ENCODE data around the gene OLFML2B.

The OLFML2B gene

DNA sequence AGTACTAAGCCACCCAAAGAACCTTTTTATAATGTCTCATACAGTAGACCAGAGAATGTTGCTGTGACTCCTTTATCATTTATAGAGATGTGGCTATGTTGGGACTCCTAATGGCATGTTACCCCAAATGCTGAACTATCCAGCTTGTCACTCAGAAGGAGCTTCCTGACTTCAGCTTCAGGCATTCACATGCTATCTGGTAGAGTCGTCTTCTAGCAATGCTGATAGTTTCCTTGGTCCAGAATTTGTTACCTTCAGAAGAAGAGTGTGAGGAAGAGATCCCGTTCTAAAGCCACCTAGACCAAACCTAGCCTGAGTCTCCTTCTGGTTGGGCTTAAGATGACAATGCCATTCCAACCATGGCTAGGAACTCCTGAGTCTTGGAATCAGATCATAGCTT, 68.1 kb downstream of the OLFML2B start:
- no peak overlapping the region for H3K4me3 ChIP-seq (ENCODE audit: low read depth, low read length)
- TF ChIP-seq, protein P1, sequence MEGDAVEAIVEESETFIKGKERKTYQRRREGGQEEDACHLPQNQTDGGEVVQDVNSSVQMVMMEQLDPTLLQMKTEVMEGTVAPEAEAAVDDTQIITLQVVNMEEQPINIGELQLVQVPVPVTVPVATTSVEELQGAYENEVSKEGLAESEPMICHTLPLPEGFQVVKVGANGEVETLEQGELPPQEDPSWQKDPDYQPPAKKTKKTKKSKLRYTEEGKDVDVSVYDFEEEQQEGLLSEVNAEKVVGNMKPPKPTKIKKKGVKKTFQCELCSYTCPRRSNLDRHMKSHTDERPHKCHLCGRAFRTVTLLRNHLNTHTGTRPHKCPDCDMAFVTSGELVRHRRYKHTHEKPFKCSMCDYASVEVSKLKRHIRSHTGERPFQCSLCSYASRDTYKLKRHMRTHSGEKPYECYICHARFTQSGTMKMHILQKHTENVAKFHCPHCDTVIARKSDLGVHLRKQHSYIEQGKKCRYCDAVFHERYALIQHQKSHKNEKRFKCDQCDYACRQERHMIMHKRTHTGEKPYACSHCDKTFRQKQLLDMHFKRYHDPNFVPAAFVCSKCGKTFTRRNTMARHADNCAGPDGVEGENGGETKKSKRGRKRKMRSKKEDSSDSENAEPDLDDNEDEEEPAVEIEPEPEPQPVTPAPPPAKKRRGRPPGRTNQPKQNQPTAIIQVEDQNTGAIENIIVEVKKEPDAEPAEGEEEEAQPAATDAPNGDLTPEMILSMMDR (IDR thresholded peaks at IDR 0.05; ENCODE audit: low read depth, low read length, missing control alignments) = no peak
- no peak for DNase-seq (ENCODE audit: low read depth)

DNA sequence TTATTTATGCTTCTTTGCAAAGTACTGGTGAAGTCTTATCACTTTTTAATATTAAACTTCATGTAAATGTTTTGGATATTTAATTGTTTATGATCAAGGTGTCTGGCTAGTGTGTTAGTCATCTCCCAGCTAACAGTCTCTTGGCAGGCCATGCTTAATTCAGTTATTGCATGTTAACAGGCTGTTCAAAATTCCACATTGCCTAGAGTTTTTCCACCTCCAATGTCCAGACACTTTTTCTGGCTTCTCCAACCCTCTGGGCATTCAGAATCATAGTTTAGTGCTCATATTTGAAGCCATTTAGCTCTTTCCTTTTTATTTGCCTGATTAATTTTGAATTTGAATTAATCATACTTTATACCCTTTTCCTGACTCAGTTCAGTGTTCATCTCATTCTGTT, 69.2 kb downstream of the OLFML2B start:
- TF ChIP-seq, protein P1 (IDR thresholded peaks at IDR 0.05; ENCODE audit: low read depth, low read length, missing control alignments) = no peak
- DNase-seq (ENCODE audit: low read depth) = no peak
- H3K4me3 ChIP-seq (ENCODE audit: low read depth, low read length) = no peak overlapping the region

DNA sequence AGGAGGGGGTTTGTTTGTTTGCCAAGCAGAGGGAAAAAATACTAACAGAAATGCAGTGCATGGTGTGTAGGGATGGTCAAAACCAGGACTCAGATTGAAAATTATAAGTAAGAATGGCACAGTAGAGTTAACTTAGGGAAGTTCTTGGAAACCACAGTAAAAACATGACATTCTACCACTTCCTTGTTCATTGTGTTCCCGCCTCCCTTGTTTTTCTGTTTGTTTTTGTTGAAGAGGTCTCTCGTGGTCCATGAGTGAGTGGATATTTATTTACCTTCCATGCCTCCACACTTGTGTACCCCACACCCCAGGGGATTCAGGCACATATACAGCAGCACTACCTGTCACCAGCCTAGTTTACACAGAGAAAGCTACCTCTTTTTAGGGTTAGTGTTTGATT, 69.6 kb downstream of the OLFML2B start:
- TF ChIP-seq, protein P1 (IDR thresholded peaks at IDR 0.05; ENCODE audit: low read depth, low read length, missing control alignments) = no peak
- no peak overlapping the region for H3K4me3 ChIP-seq (ENCODE audit: low read depth, low read length)
- no peak for DNase-seq (ENCODE audit: low read depth)

DNA sequence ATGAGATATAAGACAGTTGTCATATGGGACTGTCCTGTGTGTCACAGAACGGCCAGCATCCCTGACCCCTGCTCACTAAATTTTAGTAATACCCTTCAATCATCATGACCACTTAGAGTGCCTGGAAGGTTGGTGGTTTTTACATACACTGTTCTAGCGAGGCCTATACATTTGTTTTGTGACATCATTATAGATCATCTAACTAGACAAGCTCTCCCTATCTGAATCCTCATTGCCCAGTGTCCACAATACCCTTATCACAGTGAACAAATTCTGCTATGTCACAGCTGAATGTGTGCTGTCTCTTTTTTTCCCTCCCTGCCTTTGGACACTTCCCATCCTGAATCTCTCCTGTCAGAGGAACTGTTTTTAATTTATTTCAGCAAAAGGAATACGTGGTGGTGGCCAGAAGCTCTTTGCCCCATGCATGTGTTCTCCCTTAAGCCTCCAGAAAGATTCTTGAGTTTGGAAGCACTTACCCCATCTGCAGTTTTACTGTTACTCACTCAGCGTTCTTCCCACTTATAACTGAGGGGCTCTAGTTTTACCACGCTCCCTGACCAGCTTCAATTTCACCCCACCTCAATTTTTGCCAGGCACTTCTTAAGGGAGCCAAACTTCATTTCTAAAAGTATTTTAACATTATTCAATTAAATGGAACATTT, 70.3 kb downstream of the OLFML2B start:
- DNase-seq (ENCODE audit: low read depth) = no peak
- TF ChIP-seq, protein P1 (IDR thresholded peaks at IDR 0.05; ENCODE audit: low read depth, low read length, missing control alignments) = no peak
- no peak overlapping the region for H3K4me3 ChIP-seq (ENCODE audit: low read depth, low read length)

DNA sequence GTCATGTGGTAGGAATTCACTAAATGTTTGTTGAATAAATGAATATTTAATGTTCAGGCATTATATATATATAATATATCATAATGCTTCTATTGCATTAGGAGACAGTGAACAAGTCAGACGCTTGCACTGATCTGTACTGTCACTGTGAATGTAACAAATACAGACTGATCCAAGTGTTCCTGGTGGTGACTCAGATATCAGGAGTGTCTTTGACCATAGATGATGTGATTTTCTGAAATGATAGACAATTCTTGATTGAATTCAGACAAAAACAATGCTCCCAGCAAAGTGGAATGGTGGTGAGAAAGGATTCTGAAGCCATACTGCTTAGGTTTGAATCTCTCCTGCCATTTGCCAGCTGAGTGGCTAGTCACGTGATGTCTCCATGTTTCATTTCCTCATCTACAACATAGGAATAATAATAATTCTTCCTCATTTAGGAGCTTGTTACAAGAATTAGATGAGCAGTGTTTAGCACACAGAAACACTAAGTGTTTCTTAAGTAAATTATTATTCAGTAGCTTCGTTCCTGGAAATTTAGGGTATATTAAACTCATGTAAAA, 71.0 kb downstream of the OLFML2B start:
- TF ChIP-seq, protein P1 (IDR thresholded peaks at IDR 0.05; ENCODE audit: low read depth, low read length, missing control alignments) = no peak
- no peak for DNase-seq (ENCODE audit: low read depth)
- no peak overlapping the region for H3K4me3 ChIP-seq (ENCODE audit: low read depth, low read length)

DNA sequence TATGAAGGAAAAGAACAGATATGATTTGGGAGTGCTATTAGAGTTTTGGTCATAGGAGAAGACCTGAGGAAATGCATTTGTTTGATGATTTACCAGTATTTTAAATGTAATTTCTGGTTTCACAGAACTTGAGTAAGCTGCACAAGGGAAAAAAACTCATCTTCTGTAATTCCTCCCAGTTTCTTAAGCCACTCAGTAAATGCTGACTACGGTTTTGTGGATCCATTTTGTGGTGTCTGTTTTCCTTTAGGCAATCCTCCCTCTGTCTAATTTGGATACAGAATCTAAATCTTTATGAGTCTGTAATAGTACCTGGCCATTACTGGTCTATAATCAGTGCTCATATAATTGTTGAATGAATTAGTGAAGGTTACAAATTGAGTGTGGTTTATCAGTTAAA, 72.0 kb downstream of the OLFML2B start:
- no peak for DNase-seq (ENCODE audit: low read depth)
- TF ChIP-seq, protein P1 (IDR thresholded peaks at IDR 0.05; ENCODE audit: low read depth, low read length, missing control alignments) = no peak

DNA sequence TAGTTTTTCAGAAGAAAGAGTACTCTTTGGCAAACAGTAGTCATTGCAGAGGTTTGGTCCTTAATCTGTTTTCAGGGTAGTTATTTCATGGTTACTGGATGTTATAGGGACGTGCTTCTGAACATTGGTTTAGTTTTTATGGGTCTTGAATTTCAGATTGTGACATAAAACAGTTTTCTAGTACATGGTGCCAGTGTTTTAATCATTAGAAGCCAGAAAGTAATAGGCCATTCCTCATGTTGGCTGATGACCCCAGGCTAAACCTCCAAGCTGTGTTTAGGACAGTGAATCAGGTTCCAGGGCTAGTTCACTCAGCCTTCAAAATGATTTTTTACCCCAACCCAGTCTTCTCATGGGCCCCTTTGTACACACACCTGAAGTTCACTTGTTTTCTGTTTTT, 73.3 kb downstream of the OLFML2B start:
- DNase-seq (ENCODE audit: low read depth) = no peak
- no peak overlapping the region for H3K4me3 ChIP-seq (ENCODE audit: low read depth, low read length)
- TF ChIP-seq, protein P1 (IDR thresholded peaks at IDR 0.05; ENCODE audit: low read depth, low read length, missing control alignments) = no peak

More for the DNA sequence above, 72.0 kb downstream of the OLFML2B start:
- no peak overlapping the region for H3K4me3 ChIP-seq (ENCODE audit: low read depth, low read length)
